ENCODE measurements around the gene ELF5.

GRCh38 chr11:34514597-34514996 lies 1.0 kb upstream of the ELF5 start:
- TF ChIP-seq EP300 (IDR thresholded peaks at IDR 0.05) (no peak), CTCF (IDR thresholded peaks at IDR 0.05) (no peak), POLR2A (IDR thresholded peaks at IDR 0.05) (no peak)
